Fibroblast of mammary gland (primary cell): Measurements from ENCODE around the gene CCSER1.
"Not testable (repeated sequence)": the region's sequence is repeated elsewhere in the genome, so short reads cannot be mapped to it uniquely, and the experiment has no call there.

Experiments used
- DNase-seq: peaks from one replicate; pipeline ENCODE4 v3.0.0-alpha.2; 2010; ENCODE audit warnings: low read depth
- H3K4me3 ChIP-seq: 2 replicates; pipeline ENCODE4 v1.5.1; 2011; ENCODE audit warnings: low read depth, mild to moderate bottlenecking, low read length, moderate library complexity; ENCODE audit not compliant: control insufficient read depth
- TF ChIP-seq, protein P1 (sequence below): conservative IDR thresholded peaks from 2 replicates; pipeline ENCODE4 v1.5.1; 2011; ENCODE audit warnings: low read depth, low read length, inconsistent platforms; ENCODE audit not compliant: control insufficient read depth, insufficient read depth

Gene CCSER1

DNA sequence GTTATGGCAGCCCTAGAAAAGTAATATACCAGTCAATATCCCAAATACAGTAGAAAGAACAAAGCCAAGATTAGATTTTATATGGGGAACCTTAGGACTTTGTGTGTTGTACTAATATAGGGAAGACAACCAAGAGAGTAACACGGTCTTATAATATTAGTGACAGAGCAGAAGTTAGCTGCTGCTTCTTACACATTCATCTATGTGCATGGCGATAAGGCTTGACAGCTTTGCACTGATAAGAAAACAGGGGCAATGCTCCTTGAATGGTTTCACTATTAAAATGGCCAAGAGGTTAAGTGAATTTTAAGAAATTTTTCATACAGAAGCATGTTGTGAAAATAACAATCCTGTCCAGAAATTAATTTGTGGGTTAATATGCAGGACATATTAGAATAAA, 521.6 kb downstream of the CCSER1 start:
- TF ChIP-seq, protein P1, sequence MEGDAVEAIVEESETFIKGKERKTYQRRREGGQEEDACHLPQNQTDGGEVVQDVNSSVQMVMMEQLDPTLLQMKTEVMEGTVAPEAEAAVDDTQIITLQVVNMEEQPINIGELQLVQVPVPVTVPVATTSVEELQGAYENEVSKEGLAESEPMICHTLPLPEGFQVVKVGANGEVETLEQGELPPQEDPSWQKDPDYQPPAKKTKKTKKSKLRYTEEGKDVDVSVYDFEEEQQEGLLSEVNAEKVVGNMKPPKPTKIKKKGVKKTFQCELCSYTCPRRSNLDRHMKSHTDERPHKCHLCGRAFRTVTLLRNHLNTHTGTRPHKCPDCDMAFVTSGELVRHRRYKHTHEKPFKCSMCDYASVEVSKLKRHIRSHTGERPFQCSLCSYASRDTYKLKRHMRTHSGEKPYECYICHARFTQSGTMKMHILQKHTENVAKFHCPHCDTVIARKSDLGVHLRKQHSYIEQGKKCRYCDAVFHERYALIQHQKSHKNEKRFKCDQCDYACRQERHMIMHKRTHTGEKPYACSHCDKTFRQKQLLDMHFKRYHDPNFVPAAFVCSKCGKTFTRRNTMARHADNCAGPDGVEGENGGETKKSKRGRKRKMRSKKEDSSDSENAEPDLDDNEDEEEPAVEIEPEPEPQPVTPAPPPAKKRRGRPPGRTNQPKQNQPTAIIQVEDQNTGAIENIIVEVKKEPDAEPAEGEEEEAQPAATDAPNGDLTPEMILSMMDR = no peak
- DNase-seq = no peak
- no peak overlapping the region for H3K4me3 ChIP-seq

DNA sequence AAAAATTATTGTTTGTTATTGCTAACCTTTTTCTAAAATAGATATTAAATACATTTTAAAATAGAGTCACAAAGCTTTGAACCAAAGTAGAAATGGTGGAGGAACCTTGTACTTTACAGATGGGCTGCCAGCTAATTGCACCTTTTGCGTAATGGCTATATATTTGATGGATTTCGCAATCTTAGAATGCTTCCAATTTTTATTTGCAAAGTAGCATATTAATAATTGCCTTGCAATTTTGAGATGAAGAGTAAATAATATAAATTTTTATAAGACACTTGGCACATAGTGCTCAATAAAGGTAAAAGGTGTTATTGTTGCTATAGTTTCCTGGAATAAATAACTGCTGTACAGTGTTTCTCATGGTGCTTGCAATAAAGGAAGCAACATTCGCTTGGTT, 533.5 kb downstream of the CCSER1 start:
- no peak for DNase-seq
- H3K4me3 ChIP-seq = no peak overlapping the region
- TF ChIP-seq, protein P1 = no peak

DNA sequence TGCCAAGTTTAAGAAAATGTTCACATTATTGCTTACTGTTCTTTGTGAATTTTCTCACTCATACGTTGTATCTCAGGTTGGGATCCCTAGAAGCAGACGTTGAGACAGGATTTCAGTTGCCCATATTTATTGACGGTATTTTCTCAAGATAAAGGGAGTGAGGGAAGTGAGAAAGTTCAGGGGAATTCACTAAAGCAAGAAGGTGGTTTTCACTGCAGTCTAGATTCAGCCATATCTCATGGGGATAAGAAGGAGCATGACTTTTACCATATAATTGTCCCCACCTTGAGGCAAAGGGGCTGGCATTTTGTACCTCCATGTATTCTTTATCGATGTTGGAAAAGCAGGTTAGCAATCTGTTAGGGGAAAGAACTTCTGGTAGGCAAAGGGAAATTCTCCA, 543.0 kb downstream of the CCSER1 start:
- TF ChIP-seq, protein P1 = no peak

DNA sequence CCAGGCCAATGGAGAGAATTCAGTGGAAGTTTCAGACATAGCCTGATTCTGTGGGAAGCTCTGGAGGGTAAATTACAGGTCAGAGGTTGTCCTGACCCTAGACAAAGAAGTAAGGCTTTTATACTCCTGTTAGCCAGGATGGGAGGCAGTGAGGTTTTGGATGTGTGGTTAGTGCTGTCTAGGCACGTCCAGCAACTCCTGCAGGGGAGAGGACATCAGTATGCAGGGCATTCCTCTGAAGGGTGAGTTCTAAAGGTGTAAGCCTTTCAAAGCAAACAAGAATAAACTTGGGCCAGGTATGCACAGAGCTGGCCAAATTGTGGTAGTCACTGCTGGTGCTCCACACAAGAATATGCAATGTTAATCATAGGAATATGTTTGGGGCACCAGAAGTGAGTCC, 562.5 kb downstream of the CCSER1 start:
- DNase-seq = no peak
- no peak overlapping the region for H3K4me3 ChIP-seq
- TF ChIP-seq, protein P1 = no peak

More for the DNA sequence above, 543.0 kb downstream of the CCSER1 start:
- DNase-seq = no peak
- H3K4me3 ChIP-seq = no peak overlapping the region

DNA sequence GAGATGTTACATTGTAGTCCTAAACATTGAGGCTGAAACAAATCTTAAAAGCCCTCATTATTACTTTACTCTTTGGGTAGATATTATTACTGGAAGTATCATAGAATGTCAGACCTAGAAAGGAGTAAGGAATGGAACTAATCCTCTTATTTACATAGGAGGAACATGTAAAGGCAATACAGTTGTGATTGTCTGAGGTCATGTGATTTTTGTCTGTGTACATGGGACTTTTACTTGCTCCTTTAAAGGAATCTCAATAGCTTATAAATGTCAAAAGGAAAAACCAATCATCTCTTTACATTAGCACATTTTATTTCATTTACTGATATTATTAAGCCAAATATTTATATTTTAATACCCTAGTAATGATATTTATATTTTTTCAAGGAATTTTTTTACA, 568.2 kb downstream of the CCSER1 start:
- TF ChIP-seq, protein P1 = no peak
- no peak for DNase-seq

DNA sequence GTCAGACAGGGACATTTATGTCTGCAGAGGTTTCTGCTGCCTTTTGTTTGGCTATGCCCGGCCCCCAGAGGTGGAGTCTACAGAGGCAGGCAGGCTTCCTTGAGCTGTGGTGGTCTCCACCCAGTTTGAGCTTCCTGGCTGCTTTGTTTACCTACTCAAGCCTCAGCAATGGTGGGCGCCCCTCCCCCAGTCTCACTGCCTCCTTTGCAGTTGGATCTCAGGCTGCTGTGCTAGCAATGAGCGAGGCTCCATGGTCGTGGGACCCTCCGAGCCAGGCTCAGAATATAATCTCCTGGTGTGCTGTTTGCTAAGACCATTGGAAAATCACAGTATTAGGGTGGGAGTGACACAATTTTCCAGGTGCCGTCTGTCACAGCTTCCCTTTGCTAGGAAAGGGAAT, 578.3 kb downstream of the CCSER1 start:
- DNase-seq, H3K4me3 ChIP-seq: not testable (repeated sequence)

More for the DNA sequence above, 568.2 kb downstream of the CCSER1 start:
- no peak overlapping the region for H3K4me3 ChIP-seq

DNA sequence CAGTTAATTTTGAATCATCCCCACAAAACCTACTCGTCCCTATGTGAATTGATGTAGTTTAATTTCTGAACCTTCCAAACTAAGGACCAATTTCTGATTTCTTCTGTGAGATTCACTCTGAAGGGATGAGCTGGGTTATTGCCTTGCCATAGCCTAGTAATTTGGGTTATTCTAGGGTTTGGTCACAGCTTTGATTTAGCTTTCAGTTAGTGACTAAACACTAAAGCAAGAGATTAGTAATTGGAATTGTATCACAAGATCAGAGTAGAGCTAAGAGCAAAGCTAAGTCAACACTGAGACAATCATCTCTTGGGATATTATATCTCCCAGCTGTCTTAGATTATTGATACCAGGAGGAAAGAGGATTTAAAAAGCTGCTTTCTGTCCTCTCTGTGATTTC, 588.0 kb downstream of the CCSER1 start:
- TF ChIP-seq, protein P1 = no peak
- no peak overlapping the region for H3K4me3 ChIP-seq
- no peak for DNase-seq
